NCI-H146 (cell line): ENCODE data around the gene RRP15.
"Not testable (repeated sequence)": the region's sequence is repeated elsewhere in the genome, so short reads cannot be mapped to it uniquely, and the experiment has no call there.

Experiments
- DNase-seq: peaks from one replicate; lab custom pipeline; 2025; lab: John Stamatoyannopoulos, UW

RRP15 gene

GRCh38 chr1:218297461-218297860 is 12.4 kb downstream of the RRP15 start:
- no peak for DNase-seq

DNA sequence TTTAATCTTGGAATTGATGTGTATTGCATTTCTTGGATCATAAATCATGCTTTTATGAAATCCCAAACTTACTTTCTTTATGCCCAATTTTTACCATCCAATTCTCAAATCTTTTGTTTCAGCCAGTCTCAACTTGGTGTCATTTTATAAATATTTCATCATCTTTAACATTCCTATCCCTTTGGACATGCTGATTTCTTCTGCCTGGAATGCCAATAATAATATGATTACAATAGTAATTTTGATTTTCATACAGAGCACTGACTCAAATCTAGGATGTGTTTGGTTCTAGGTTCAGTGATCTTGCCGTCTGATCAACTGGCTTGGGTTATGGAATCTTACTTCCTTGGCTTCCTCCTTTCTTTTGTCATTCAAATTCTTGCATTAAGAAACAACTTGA is 12.8 kb downstream of the RRP15 start:
- DNase-seq = no peak

DNA sequence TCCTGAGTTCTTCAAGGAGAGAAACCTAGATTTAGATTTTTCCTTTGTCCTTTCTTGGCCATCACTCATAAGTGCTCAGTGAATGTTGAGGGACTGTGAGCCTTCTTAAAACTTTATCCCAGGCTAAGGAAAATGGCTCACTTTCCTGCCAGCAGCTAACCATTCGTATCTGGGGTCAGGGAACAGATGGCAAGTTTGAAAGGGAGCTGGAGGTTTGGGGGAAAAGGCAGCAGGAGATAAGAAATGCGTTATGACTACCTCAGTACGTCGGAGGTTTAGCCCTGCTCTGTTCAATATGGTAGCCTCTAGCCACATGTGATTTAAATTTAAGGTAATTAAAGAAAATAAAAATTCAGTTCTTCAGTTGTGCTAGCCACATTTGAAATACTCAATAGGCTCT is 13.3 kb downstream of the RRP15 start:
- no peak for DNase-seq

DNA sequence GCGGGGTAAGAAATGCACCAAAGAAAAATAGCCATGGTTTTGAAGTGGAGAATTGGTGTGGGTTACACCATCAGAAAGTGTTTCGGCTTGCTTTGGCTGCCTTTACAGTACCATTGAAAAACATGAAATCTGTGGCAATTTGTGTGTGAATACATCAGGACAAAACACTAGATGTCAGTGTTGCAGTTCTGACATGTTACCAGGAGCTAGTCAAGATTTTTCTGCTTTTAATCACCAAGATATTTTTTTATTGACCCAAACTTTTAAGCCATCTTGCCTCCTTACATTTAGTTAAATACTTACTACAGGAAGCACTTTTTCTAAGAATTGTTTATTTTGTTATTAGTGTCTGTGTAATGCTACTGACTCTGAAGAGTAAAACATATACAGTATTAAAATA is 14.3 kb downstream of the RRP15 start:
- no peak for DNase-seq

DNA sequence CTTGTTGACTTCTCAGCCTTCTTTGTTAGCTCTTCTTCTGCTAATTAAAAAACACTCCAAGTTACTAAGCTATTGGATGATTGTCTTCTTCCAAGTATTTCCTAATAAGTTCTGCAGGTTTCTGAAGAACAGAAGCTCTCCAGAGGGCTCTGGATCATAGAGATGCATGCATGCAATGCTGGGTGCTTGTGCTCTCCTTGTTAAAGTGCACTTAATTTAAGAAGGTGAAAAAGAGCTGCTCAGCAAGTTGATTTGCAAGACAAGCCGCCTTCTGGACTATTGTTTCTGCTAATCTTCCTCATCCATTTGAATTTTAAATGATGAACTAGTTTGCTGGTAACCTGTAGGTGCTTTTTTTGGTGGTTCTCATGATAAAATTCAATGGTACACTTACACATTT is 16.1 kb downstream of the RRP15 start:
- no peak for DNase-seq

GRCh38 chr1:218302155-218302554 is 17.1 kb downstream of the RRP15 start:
- no peak for DNase-seq

DNA sequence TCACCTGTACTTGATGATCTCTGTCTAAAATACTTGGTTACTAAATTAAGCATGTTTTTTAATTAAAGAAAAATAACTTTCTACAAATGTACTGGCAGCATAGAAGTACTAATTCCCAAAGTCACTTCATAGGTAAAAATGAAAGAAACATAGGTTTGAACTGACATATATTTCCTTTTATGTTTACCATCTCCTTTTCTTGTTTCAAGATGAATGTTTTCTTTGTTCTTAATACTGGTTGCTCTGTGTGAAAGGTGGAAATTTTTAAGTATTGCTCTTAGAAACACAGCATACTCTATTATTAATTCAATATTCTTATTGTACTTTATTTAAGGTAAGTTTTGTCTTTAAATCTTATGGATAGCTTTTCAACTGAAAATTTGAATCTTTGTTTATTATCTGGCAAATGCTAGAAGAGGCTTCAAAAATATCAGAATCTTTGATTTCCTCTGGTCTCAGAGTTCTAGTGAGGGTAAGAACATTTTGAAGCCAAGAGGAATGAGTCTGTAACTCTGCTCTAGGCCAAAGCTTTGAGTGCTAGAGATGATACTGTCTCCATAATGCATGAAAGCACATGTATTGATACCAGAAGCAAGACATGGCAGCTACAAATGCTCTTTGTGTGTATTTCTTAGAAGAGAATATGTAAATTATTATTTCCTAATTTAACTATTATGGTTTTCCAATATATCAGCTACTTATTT is 18.2 kb downstream of the RRP15 start:
- DNase-seq = no peak

- no peak for DNase-seq
Observed at GRCh38 chr1:218304281-218305039, 19.4 kb downstream of the RRP15 start.

- DNase-seq = no peak
Observed at GRCh38 chr1:218305472-218306064, 20.5 kb downstream of the RRP15 start.

- DNase-seq = no peak
Observed at GRCh38 chr1:218312509-218312908, 27.4 kb downstream of the RRP15 start.

DNA sequence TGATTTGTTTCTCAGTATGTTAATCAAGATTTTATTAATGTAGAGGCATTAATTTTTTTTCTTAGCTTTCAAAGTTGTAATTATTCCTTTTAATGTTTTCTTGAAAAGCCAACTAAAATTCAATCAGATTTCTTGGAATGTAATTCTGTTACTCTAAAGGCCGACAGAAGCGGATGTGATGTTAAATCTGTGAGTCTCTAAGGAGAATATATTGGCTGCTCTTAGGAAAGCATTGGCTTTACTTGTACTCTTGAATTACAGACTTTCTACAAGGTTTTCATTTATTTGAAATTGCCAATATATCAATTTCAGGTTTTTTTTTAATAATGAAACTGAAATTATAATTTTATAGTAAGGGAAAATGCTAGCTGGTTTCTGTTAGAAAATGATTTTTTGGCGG is 29.2 kb downstream of the RRP15 start:
- DNase-seq = no peak

DNA sequence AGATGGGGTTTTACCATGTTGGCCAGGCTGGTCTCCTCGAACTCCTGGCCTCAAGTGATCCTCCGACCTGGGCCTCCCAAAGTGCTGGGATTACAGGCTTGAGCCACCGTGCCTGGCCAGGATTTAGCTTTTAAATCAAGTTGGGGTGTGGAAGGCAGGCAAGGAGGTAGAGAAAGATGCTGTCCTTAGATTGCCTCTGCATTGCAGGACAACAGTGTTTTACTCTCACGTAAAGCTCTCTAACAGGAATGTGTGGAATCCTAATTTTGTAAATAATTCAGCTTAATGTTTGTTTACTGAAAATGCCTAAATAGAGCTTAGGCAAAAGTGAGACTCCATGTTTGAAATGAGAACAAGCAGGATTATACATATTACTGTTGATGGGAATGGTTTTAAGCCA is 30.5 kb downstream of the RRP15 start:
- no peak for DNase-seq

DNA sequence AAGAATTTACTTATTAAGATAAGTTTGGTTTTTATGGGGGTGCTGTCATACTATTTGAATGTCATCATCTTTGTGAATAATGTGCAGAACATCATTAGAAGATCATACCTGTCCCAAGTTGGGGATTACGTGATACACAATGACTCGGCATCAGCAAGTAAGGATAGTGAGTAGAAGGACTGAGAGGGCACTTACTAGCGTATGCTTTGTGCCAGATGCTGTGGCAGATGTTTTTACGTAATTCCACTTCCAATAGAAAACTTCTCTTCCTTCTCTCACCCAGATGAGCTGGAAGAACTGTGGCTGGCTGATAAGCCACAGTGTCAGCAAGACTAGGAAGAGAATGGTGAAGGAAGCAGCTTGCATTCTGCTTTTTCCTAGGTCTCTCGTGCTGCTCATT is 32.0 kb downstream of the RRP15 start:
- DNase-seq = no peak

- DNase-seq = not testable (repeated sequence)
Observed at GRCh38 chr1:218320182-218320581, 35.1 kb downstream of the RRP15 start.

GRCh38 chr1:218322762-218323161 is 37.7 kb downstream of the RRP15 start:
- DNase-seq = no peak

- DNase-seq = no peak
Observed at GRCh38 chr1:218323568-218324225, 38.6 kb downstream of the RRP15 start.

- no peak for DNase-seq
Observed at GRCh38 chr1:218324226-218324580, 39.1 kb downstream of the RRP15 start.

DNA sequence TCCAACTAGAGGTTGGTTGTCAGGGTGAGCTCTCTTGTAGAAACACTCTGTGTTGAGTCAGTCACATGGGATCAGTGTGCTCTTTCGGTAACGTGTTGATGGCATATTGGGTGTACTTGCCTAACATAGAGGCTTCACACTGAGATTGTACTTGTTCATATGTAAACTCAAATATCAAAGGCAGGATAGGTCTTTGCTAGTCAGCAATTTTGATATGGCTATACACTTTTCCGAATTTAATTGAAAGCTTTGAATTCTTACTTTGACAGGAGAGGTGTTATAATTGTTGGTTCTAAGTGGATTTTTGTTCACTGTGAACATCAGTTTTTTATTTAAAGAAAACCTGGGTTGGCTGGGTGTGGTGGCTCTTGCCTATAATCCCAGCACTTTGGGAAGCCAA is 43.7 kb downstream of the RRP15 start:
- DNase-seq = no peak

GRCh38 chr1:218330043-218330623 is 45.0 kb downstream of the RRP15 start:
- DNase-seq = peak; percentile 37

GRCh38 chr1:218332416-218332815 is 47.3 kb downstream of the RRP15 start:
- DNase-seq = no peak

GRCh38 chr1:218336328-218336727 is 51.2 kb downstream of the RRP15 start:
- peak; percentile 88 for DNase-seq

DNA sequence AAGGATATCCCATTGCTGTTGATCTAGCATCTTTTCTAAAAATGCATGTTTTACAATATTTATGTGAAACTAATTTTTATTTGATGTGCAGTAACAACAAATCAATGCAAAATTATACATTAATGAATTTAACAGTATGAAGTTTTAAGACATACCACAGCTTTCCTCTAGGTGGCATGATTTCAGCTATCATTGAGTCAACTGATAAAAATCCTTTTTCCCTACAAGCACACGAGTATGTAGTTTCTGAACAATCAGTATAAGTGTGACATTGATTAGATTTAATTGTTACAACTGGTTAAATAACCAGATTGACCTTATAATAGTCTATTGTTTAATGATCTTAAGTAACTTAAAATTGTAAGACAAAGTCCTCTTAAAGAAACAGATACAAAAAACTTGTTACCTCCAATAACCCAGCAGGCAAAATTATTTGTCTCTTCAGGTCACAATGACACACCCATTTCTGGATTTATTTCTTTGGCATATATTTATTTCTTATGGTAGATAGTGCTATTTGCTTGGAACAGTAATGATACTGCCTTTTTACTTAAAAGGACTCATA is 54.3 kb downstream of the RRP15 start:
- DNase-seq = peak; percentile 33
